NCI-H1930 (cell line): Measurements from ENCODE around the gene SERPINB4.
"Not testable (repeated sequence)": the region's sequence is repeated elsewhere in the genome, so short reads cannot be mapped to it uniquely, and the experiment has no call there.

Source experiments
- DNase-seq, 2 experiments: peaks; one replicate each; lab custom pipeline; 2025; lab: John Stamatoyannopoulos, UW

The SERPINB4 gene

DNA sequence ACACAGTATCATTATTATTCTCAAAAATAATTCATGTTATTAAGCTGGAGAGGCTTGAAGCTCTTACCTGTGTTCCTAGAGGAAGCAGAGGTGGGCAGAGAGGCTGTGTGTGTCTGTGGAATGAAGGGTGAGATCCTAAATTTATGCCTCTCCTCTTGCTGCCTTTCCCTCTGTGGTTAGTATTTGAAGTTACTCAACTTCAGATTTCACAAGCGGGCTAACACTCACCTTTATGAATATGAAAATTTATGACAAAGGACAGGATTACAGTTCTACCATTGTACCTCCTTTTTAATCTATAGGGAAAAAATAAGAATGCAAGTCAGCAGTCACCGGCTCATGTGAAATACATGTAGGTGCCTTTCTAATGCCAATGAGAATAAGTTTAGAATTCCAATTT lies at the start of gene SERPINB4:
SERPINB4 (minus strand) TSS at position 115 of the 400 bp plus-strand sequence. CDS start 679 bp downstream, outside the sequence.
- DNase-seq = not testable (repeated sequence)

DNA sequence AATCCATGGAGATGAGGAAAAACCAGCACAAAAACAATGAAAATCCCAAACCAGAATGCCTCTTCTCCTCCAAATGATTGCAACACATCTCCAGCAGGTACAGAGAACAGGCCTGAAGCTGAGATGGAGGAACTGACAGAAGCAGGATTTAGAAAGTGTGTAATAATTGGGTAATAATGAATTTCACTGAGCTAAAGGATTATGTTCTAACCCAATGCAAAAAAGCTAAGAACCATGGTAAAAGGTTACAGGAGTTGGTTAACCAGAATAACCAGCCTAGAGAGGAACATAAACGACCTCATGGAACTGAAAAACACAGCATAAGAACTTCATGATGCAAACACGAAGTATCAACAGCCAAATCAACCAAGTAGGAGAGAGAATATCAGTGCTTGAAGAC lies 45.0 kb upstream of the SERPINB4 start:
- no peak for DNase-seq

DNA sequence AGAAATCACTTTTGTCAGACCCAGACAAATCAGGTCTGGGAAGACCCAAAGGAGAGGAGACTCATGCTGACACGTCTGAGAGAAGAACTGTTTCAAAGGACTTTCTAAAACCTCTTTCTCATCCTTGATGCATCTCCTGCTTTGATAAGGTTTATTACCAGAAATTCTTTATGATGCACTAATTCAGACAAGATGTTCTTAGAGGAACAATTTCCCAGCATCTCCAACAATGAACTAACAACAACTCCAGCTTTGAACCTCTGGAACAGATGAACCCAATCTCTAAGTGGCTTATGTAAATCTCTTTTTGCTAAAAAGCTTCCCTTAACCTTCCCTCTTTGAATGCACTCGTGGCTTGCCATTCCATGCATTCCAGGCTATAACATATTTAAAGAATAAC lies 42.8 kb upstream of the SERPINB4 start:
- DNase-seq = no peak

- no peak for DNase-seq
Observed at GRCh38 chr18:63684718-63685117, 40.7 kb upstream of the SERPINB4 start.

DNA sequence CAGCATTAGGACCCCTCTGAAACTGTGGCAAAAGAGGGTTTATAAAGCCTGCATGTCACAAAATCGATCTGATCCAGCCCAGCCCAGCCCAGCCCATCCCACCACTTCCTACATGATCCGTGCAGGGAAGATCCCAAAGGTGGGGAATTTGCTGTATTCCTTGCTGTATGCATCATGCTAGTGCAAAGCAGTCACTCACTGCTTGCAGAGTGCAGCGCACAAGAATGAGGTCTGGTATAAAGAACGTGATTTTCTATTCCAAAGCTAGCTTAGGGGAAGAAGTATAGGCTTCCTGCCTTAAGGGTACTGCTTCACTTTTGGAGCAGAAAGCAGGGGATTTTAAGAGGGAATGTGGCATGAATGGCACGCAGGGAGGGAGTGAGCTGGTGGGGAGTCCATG lies 39.8 kb upstream of the SERPINB4 start:
- DNase-seq = no peak

DNA sequence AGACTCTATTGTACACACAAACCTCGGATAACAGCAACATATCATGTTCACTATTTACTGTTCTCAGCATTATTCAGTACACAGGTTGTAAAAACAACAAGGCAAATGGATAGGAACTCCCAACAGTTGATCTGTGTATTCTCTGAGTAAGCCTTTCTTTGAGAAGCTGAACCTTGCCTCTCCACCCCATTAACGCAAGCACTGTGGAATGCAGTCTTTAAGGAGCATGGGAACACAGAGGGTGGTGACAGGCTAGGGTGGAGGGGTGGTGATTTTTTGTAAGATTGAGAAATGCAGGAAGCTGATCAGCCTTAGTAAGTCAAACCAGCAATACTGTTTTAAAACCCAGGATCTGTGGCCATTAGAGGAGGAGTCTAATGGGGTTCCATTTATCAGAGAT lies 39.1 kb upstream of the SERPINB4 start:
- DNase-seq = no peak

DNA sequence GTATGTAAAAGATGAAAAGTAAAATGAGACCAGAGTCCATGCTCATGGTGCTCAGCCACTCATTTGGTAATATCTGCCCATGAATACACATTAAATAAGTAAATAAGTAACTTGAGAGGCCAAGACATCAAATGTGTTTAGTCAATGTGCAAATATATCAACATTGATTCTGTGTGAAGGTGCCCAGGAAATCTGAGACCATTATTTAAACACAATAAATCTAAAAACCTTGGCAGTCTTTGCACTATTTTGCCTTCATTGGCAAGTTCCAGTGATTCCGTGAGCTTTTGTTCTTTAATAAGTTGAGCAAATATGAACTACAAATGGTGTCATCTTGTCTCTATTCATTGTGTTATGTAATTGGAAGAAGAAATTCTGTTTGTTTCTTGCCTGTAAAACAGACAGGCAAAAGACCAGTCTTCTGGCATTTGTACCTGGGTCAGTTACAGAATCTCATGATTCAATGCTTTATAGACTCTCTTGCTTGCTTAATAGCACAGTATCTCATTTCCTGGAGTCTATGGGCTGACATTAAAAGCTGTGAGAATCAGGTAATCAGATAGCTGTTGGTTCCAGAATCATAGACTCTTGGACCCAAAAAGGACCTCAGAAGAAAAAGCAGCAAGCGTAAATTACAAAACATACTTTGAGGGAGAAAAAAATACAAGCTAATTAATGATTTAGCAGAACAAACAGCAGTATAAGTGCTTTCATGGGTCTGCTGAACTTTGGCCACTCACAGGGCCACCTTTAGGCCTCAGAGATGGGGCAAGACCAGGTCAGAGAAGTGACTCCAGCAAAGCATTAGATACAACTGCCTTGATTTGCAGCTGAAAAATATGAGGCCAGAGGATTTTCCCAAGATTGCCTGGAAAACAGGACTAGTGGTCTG lies 37.6 kb upstream of the SERPINB4 start:
- DNase-seq = peak in 1 of 2 experiments; percentile 5

DNA sequence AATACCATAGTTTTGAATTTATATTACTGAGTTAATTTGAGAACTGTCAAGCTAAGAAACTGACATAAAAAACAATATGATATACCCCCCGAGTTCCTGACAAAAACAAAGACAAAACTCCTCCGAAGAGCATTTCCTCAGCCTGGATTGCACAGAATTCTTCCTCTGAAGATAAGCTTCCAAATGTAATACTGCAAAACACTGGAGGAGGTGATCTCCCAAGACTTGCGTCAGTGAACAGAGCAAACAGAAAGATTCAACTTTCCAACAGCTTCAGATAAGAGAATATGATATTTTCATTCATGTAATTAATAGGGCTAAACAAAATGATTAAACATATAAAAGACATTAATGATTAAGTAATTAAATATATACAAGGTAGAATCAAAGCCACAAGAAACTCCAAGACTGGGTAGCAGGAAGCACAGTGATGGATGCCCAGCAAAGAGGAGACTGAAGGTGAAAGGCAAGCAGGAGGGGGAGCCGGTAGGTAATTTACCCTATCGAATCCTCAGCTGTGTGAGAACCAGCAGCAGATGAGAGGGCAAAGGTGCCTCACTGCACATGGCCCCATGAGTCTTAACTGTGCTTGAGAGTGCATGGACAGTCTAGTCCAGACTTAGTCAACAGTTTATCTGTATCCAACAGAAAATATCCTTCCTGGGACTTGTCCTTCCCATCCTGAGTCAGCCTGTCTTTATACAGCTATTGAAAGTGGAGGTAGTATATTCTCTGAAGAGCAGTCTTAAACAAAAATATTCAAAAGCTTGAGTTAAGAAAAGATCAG lies 36.0 kb upstream of the SERPINB4 start:
- no peak for DNase-seq

DNA sequence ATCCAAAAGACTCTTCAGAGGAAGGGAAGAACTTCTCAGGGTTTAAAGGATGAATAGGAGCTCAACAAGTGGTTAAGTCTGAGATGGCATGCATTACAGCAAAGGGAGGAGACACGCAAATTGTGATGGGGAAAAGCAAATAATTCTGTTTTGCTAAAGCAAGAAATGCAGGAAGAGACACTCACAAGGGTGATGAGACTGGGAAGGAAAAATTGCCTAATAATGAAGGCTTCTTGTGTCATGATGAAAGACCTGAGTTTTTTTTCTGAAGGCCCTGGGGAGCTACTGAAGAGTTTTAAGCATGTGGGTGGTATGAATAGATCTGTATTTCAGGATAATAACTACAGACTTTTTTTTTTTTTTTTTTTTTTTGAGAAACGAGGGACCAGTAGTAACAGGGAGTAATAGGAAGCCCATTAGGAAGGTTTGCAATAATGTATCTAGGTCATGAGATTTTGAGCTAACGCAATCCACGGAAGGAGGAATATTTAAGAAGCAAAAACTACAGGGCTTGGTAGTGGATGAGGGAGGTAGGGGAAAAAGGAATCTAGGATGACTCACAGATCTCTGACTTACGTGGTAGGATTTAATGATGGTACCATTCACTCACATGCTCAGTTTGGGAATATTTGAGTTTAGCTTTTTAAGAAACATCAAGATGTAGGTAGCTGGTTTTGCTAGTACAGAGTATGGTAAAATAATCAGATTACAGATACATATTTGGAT lies 33.6 kb upstream of the SERPINB4 start:
- DNase-seq = no peak

DNA sequence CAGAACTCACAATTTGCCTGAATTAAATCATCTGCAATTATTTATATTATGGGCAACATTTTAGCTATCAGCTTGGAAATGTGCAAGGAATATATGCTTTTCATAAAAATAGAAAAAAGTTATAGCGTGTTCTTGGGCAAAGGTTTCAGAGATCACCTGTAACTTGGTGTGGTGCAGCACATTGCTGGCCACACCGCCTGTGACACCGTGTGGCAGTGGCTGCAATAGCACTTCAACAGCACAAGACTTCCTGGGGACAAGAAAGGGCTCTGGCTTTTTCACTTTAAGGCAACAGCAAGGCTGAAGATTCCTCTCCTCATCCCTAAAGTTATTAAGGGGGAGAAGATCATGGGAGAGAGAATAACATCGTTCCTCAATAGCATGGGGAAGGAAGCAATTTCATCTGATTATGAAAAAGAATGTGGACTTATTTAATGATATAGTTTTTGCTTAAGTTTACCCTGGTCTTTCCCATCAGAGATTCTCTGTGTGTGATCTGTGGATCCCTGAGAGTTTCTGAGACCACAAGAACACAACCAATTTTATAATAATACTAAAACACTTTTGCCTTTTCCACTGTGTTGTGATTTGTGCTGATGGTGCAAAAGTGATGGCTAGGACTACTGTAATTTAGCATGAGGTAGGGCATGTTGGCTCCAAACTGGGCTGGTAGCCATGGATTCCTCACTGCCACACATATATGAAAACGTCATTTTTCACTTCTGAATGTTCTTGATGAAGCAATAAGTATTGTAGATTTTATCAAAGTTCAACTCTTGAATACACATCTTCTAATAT lies 32.7 kb upstream of the SERPINB4 start:
- peak in 1 of 2 experiments; percentile 9 for DNase-seq

DNA sequence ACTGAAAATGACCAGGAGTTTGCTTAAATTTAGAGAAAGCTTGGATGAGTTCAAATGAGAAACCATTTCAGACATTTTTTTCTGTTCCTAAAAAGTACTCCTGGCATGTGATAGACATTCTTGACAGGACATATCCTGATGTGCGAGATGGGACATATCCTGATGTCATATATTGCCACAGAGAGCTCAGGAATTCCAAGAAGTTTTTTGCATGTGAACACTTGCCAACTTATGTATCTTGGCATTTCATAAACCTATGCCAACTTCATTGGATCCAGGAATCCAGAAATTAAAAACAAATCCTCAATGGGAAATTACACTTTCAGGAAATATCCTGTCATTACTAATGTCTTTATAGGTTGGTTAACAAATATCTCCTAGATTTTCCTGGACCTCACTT lies 20.5 kb upstream of the SERPINB4 start:
- no peak for DNase-seq

- DNase-seq = not testable (repeated sequence)
Observed at GRCh38 chr18:63661750-63662149, 17.7 kb upstream of the SERPINB4 start, which contains the start of gene SERPINB3. Gene SERPINB3 (minus strand): TSS chr18:63661893. CDS start chr18:63661216, 677 bp downstream.

DNA sequence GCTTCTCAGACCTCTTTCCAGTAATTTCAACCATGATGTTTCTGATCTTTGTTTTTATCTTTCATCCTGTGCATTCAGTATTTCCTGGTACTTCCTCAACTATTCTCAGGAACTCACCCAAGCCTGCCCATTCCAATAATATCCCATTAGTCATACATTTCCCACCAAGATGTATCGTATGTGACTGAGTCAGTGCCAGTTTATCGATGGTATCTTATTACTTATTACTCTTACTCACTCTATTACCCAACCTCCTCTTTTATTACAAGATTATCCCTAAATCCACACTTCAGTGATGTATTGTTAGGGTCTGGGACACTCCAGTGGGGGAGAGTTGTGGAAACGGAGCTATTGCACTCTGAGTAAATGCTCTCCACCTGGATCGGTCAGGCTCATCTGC lies 14.9 kb upstream of the SERPINB4 start:
- not testable (repeated sequence) for DNase-seq

- not testable (repeated sequence) for DNase-seq
Observed at GRCh38 chr18:63650271-63650670, 6.2 kb upstream of the SERPINB4 start.

- DNase-seq = no peak
Observed at GRCh38 chr18:63648241-63648640, 4.2 kb upstream of the SERPINB4 start.

DNA sequence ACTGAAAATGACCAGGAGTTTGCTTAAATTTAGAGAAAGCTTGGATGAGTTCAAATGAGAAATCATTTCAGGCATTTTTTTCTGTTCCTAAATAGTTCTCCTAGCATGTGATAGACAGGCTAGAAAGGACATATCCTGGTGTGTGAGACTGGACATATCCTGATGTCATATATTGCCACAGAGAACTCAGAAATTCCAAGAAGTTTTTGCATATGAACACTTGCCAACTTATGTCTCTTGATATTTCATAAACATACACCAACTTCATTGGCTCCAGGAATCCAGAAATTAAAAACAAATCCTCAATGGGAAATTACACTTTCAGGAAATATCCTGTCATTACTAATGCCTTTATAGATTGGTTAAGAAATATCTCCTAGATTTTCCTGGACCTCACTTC lies 2.9 kb upstream of the SERPINB4 start:
- DNase-seq = no peak

DNA sequence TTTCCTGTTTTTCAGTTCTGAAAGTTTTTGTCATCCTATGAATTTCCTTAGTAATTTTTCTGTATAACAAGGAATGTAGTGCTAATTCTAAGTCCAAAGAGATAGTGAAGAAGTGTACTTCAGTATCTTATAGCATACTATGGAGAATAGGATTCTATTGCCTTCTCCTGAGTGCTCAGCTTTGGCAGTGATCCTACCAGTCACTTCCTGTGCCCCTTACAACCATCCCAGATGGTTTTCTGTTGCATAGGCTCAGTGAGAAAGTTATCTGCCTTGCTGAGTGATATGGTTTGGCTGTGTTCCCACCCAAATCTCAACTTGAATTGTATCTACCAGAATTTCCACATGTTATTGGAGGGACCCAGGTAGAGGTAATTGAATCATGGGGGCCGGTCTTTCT lies 638 bp upstream of the SERPINB4 start:
- DNase-seq = not testable (repeated sequence)

- not testable (repeated sequence) for DNase-seq
Observed at GRCh38 chr18:63642668-63643356, 1.2 kb downstream of the SERPINB4 start.

GRCh38 chr18:63641157-63641680 lies 2.8 kb downstream of the SERPINB4 start:
- DNase-seq = not testable (repeated sequence)

DNA sequence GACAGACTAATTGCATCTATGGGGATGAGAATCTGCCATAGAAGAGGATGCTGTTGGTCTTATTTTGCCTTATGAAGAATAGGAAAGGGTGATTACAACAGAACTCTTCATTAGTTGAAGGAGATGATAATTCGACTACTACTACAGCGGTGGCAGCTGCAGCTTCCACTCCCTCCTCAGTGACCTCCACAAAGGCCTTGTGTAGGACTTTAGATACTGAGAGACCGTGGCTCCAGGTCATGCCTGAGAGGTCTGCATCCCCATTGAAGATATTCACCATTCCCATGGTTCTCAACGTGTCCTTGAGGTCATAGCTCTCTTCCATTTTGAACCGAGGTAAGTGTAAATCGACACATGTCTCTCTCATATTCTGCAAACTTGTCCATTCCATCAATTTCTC lies 6.4 kb downstream of the SERPINB4 start:
- no peak for DNase-seq
